Tibial nerve (tissue), 4 donors: ENCODE data around the gene LGR5. TPM values are rescaled to one million over a fixed set of nuclear protein-coding genes. Genes with fewer than 3 reads are reported as not detected.

Experiments used
- DNase-seq, 2 donors: peaks; one replicate each; pipeline ENCODE4 v3.0.0-alpha.2; 2019; ENCODE audit warnings: low spot score in 2 of 2
- H3K27ac ChIP-seq, 4 donors: fragments of 200-600 bp; sonication (generic) in 3 of 4; one replicate each; pipeline ENCODE4 v1.5.1; 2017 to 2019; ENCODE audit warnings: mild to moderate bottlenecking in 1 of 4
- H3K27me3 ChIP-seq, 2 donors: fragments of 200-600 bp; sonication (generic) in 1 of 2; one replicate each; pipeline versions ENCODE4 v1.5.1 to v1.6.0; 2017 to 2019
- H3K36me3 ChIP-seq, 3 donors: fragments of 200-600 bp; sonication (generic); one replicate each; pipeline ENCODE4 v1.5.1; 2018 to 2019
- H3K4me1 ChIP-seq, 4 donors: fragments of 200-600 bp; sonication (generic) in 3 of 4; one replicate each; pipeline ENCODE4 v1.5.1; 2017 to 2019
- H3K4me3 ChIP-seq, 4 donors: fragments of 200-600 bp; sonication (generic) in 3 of 4; one replicate each; pipeline ENCODE4 v1.5.1; 2017 to 2019; ENCODE audit warnings: mild to moderate bottlenecking in 1 of 4, moderate library complexity in 1 of 4
- H3K9me3 ChIP-seq, 4 donors: fragments of 200-600 bp; sonication (generic) in 3 of 4; one replicate each; pipeline ENCODE4 v1.5.1; 2017 to 2019
- CTCF ChIP-seq, 5 experiments: fragments of 200-600 bp in 3 of 5; fragments of 450-650 bp in 2 of 5; sonication (generic) in 3 of 5; IDR thresholded peaks; one replicate each; pipeline ENCODE4 v1.5.1; 2016 to 2019; ENCODE audit warnings: antibody characterized with exemption in 5 of 5, mild to moderate bottlenecking in 3 of 5, moderate library complexity in 2 of 5
- EP300 ChIP-seq, 2 donors: sonication (generic); formaldehyde crosslinking; IDR thresholded peaks; one replicate each; pipeline ENCODE4 v1.6.1; 2017; ENCODE audit warnings: antibody characterized with exemption in 2 of 2, mild to moderate bottlenecking in 1 of 2
- POLR2A ChIP-seq, 2 donors: fragments of 450-650 bp; IDR thresholded peaks; one replicate each; pipeline ENCODE4 v1.6.1; 2017; ENCODE audit warnings: antibody characterized with exemption in 2 of 2, mild to moderate bottlenecking in 2 of 2, moderate library complexity in 2 of 2
- WGBS, 2 donors: methylation state at CpG; one replicate each; pipeline ENCODE4 v1.1.5; 2018; 5-methylcytosine and 5-hydroxymethylcytosine counted together
- total RNA-seq, 4 donors: library from RNA; depleted of rRNA; stranded (reverse); fragments of >200 nt; gene quantifications; one replicate each; pipeline ENCODE4 v1.1.0, GENCODE V29; 2016

The LGR5 gene
- total RNA-seq, 4 donors from 2014 or later: 1.6 to 11.1 (median 7.7) TPM

GRCh38 chr12:71594214-71594948 lies 154.8 kb downstream of the LGR5 start:
- TF ChIP-seq EP300 (IDR thresholded peaks at IDR 0.05) (no peak), POLR2A (IDR thresholded peaks at IDR 0.05) (no peak), CTCF (IDR thresholded peaks at IDR 0.05) (no peak)
- 47 to 52% methylated on average over 5 of the region's 5 CpGs for WGBS, 2 donors
- Histone ChIP-seq H3K36me3 (no peaks in the 10 kb centered on the region), H3K9me3 (no peaks in the 10 kb centered on the region), H3K4me1 (no peaks in the 10 kb centered on the region), H3K27me3 (peaks cover 0 to 5% of the 10 kb centered on the region in 2 donors), H3K4me3 (no peak overlapping the region), H3K27ac (no peak overlapping the region)
- peak in 1 of 2 donors; percentile 11 for DNase-seq

GRCh38 chr12:71599210-71599609 lies 159.6 kb downstream of the LGR5 start:
- Histone ChIP-seq H3K4me1 (peaks cover 0 to 14% (median 3%) of the 10 kb centered on the region in 4 donors), H3K36me3 (no peaks in the 10 kb centered on the region), H3K9me3 (no peaks in the 10 kb centered on the region), H3K27me3 (no peaks in the 10 kb centered on the region), H3K27ac (no peak overlapping the region), H3K4me3 (no peak overlapping the region)
- DNase-seq: no peak
- TF ChIP-seq EP300 (IDR thresholded peaks at IDR 0.05) (no peak), CTCF (IDR thresholded peaks at IDR 0.05) (no peak), POLR2A (IDR thresholded peaks at IDR 0.05) (no peak)

GRCh38 chr12:71601546-71601945 lies 161.9 kb downstream of the LGR5 start:
- Histone ChIP-seq H3K27ac (peak overlapping the region in 2 of 4 donors; percentile 78 to 87), H3K4me3 (no peak overlapping the region), H3K4me1 (peaks cover 0 to 18% (median 3%) of the 10 kb centered on the region in 4 donors), H3K36me3 (peaks cover 0 to 9% (median 0%) of the 10 kb centered on the region in 3 donors), H3K27me3 (no peaks in the 10 kb centered on the region), H3K9me3 (no peaks in the 10 kb centered on the region)
- DNase-seq: no peak
- no peak for TF ChIP-seq EP300 (IDR thresholded peaks at IDR 0.05)
- TF ChIP-seq POLR2A (IDR thresholded peaks at IDR 0.05): no peak
- TF ChIP-seq CTCF (IDR thresholded peaks at IDR 0.05): no peak

- no peak for TF ChIP-seq POLR2A (IDR thresholded peaks at IDR 0.05)
- TF ChIP-seq EP300 (IDR thresholded peaks at IDR 0.05): peak in 1 of 2 donors; percentile 66
- no peak for TF ChIP-seq CTCF (IDR thresholded peaks at IDR 0.05)
- WGBS, 2 donors: 50 to 51% methylated on average over 10 of the region's 10 CpGs
- no peaks in the 10 kb centered on the region for H3K27me3 ChIP-seq
- peaks cover 0 to 20% (median 0%) of the 10 kb centered on the region in 3 donors for H3K36me3 ChIP-seq
- peaks cover 0 to 30% (median 3%) of the 10 kb centered on the region in 4 donors for H3K4me1 ChIP-seq
- H3K9me3 ChIP-seq: no peaks in the 10 kb centered on the region
- no peak overlapping the region for H3K4me3 ChIP-seq
- H3K27ac ChIP-seq: peak overlapping the region; percentile 30 to 87 (median 54)
- DNase-seq: no peak
These were observed 163.4 kb downstream of the LGR5 start for GRCh38 chr12:71602761-71603577.

GRCh38 chr12:71605039-71605438 lies 165.4 kb downstream of the LGR5 start:
- TF ChIP-seq POLR2A (IDR thresholded peaks at IDR 0.05) (no peak), EP300 (IDR thresholded peaks at IDR 0.05) (no peak), CTCF (IDR thresholded peaks at IDR 0.05) (no peak)
- WGBS, 2 donors: 88 to 93% methylated on average over 3 of the region's 3 CpGs
- Histone ChIP-seq H3K4me3 (no peak overlapping the region), H3K27ac (peak overlapping the region in 1 of 4 donors; percentile 87), H3K9me3 (no peaks in the 10 kb centered on the region), H3K36me3 (peaks cover 0 to 32% (median 0%) of the 10 kb centered on the region in 3 donors), H3K27me3 (no peaks in the 10 kb centered on the region), H3K4me1 (peaks cover 0 to 40% (median 3%) of the 10 kb centered on the region in 4 donors)
- DNase-seq: no peak
